GM19025 (cell line): Measurements from ENCODE around the gene CCDC102A.
"Not testable (repeated sequence)": the region's sequence is repeated elsewhere in the genome, so short reads cannot be mapped to it uniquely, and the experiment has no call there.

Experiments
- ATAC-seq: cut with Tn5 transposase; IDR thresholded peaks from one replicate; pipeline ENCODE4 v1.9.1; 2021; ENCODE audit warnings: mild to moderate bottlenecking, low read depth, moderate library complexity; ENCODE audit not compliant: unreplicated experiment

The CCDC102A gene

GRCh38 chr16:57536306-57537193 is at the start of gene CCDC102A:
Gene CCDC102A, minus strand, starts transcription at chr16:57536571. Its CDS starts 7,394 bp downstream, at chr16:57529177.
- peak; percentile 30 for ATAC-seq

DNA sequence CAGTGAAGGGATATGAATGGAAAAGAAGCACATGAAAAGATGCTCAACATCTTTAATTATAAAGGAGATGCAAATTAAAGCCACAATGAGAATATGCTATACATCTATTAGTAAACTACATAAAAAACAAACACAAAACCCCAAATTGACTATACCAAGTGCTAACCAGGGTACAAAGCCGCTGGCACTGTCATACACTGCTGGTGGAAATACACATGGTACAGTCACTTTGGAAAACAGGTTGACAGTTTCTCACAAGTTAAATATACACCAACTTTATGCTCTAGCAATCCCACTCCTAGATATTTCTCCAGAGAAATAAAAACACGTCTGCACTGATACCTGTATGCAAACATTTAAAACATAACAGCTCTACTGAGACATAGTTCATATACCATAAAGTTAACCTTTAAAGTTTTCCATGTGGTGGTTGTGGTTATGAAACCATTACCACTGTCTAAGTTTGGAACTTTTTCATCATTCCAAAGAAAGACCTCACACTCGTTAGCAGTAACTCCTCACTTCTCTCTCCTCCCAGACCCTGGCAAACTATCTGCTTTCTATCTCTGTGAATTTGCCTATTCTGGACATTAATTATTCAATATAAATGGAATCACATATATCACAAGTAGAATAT is 48.8 kb upstream of the CCDC102A start:
- ATAC-seq = no peak

- ATAC-seq = no peak
Observed at GRCh38 chr16:57579361-57579665, 42.9 kb upstream of the CCDC102A start.

DNA sequence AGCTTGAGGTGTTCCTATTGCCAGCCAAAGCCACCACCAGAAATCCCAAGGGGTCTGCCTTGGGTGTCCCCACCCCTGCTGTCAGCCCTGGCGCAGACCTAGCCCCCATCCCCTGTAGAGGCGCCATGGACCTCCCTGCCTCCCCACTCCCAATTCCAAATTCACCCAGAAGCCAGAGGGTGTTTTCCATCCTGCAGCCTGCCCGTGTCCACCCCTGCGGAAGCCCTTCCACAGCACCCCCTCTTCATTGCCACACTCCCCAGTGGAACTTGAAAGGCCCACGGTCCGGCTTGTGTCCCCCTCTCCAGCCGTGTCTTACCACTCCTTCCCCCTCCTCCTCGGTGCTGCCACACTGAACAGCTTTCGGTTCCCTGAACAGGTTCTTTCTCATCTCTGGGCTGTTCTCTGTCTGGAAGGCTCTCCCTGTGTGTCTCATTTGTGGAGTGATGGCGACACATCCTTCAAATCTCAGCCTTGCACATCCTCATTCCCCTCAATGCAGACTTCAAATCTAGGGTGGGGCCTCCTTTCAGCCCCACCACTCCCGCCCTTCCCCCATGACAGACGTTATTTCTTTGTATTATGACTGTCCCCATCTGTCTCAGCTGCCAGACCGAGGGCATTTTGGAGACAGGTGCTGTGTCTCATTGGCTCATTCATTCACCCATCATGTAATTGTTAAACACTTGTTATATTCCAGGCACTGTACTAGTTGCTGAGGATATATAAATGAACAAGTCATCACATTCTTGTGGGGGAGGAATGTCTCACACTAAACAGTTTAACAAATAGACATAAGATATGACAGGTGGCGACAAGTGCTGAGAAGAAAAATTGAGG is 42.4 kb upstream of the CCDC102A start:
- ATAC-seq = no peak

DNA sequence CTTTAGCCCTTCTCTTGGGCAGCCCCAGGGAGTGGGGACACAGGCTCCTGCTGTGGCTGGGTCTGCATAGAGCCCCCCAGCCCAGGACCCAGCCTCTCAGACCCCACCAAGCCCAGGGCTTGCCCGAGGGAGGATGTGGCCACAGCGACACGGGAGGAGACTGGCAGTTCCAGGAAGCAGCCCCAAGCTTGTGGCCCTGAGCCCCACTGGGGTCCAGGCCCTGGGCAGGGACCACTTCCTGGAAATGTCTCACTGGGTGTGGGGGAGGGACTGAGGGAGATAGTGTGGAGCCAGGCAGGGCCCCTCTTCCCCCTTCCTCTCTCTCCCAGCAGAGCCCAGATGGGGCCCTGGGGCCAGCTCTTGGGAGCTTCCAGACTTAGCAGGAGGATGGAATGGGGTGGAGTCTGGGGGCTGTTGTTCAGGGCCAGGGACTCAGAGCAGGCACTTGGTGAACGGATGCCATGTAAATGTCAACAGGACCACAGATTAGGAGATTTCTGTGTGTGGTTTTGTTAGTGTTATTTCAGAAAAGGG is 41.4 kb upstream of the CCDC102A start:
- no peak for ATAC-seq

DNA sequence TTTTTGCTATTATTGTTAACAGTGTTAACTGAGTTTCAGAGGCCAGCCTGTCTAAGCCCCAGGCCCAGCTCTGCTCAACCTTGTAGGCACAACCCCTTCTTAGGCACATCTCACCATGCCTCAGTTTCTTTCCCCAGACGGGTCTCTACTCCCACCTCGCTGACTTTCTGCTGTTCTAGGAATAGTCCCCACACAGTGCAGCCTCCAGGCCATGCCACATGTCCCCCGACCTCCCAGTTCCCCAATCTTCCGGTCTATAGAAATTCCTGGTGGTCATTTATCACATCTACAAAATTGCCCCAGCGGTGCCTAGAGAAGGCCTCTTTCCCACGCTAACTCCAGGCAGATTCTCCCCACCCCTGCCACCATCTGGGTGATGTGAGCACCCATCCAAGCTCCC is 40.8 kb upstream of the CCDC102A start:
- ATAC-seq = no peak

- no peak for ATAC-seq
Observed at GRCh38 chr16:57576429-57576870, 40.1 kb upstream of the CCDC102A start.

DNA sequence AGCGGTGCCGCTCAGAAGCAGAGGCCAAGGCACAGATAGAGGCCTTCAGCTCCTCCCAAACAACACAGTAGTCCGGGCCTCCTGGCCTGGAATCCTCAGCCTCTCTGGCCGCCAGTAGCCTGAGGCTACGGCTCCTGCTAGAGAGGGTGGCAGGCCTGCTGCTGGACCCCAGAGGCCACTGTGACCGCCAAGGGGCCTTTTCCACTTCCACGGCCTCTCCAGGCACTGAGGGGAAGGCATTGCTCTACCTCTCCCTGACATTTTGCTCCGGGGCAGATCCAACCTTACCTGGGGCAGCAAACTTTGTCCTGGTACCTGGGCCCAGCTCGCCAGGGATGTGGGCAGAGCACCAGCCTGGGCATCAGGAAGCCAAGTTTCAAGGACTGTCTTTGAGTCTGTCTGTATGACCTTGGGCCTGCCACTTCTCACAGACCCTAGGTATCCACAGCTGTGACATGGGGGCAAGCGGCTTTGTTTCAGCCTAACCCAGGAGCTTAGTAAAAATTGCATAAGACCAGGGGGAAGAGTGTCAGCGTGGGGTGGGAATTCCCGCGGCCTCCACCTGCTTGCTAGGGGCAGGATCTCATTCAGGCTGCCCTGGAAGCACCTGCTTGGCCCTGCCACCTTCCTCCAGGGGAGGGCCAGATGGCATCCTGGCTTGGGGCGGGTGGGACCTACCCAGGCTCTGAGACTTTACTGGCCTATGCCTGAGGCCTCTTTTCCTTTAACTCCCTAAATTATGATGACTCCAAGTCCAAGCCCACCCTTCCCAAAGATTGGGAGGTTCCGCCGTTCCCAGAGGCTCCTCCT is 39.3 kb upstream of the CCDC102A start:
- no peak for ATAC-seq

GRCh38 chr16:57574646-57575467 is 38.5 kb upstream of the CCDC102A start:
- no peak for ATAC-seq

- no peak for ATAC-seq
Observed at GRCh38 chr16:57574086-57574485, 37.7 kb upstream of the CCDC102A start.

- ATAC-seq = no peak
Observed at GRCh38 chr16:57572978-57573728, 36.8 kb upstream of the CCDC102A start.

DNA sequence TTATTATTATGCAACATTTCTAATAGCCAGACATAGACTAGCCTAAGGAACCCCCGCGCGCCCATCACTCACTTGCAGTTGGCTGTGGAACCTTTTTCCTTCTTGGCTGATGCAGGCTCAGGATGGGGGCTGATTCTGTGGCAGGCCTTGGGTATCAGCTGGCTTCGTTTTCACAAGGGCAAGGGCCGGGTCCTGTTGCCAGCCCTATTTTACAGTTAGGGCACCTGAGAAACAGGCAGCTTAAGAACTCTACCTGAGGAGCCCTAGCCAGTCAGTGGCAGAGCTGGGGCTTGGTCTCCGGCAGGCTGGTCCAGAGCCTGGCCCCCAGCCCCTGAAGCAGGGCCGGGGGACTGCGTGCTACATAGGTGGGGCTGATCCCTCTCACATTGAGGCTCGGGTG is 34.7 kb upstream of the CCDC102A start:
- ATAC-seq = no peak

DNA sequence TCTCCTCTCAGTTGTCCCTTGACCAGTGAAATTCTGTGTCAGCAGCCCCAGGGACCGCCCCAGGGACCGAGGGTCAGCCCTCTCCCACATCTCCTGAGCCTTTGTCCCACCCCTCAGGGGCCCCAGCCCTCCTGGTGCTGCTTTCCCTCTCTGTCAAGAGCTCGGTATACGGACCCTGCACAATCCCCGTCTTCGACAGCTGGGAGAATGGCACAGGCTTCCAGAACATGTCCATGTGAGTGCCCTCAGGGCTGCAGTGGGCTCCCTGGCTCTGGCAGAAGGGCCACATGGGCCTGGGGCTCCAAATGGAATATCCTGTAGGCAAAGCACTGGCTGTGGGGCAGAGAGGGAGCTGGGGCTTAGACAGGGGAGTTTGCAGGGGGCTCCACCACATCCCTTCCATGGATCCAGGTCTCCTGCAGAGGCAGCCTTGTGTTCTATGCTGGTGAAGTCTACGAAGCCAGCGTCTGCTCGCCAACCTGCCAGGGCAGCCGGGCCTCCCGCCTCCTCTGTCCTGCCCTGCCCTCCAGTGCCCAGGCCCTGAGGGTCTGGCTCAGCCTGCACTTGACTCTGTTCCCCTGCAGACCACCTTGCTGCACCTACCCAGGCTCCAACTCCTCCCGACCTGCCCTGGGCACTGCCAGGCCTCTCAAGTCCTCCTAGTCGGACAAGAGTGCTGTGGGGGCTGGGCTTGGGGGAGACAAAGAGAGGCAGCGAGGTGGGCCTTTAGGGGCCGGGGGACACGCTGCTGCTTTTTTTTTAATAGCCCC is 34.1 kb upstream of the CCDC102A start:
- ATAC-seq = no peak

GRCh38 chr16:57569306-57569946 is 33.1 kb upstream of the CCDC102A start:
- no peak for ATAC-seq

- not testable (repeated sequence) for ATAC-seq
Observed at GRCh38 chr16:57568772-57569171, 32.4 kb upstream of the CCDC102A start.

- no peak for ATAC-seq
Observed at GRCh38 chr16:57568173-57568678, 31.9 kb upstream of the CCDC102A start.

GRCh38 chr16:57567691-57568090 is 31.3 kb upstream of the CCDC102A start:
- ATAC-seq = no peak
